GM04504 (cell line): ENCODE results near the gene MAGEA4.
"Not testable (repeated sequence)": the region's sequence is repeated elsewhere in the genome, so short reads cannot be mapped to it uniquely, and the experiment has no call there.

Experiments
- DNase-seq: peaks from one replicate; pipeline ENCODE4 v3.0.0-alpha.2; 2012; ENCODE audit warnings: low read depth

Gene MAGEA4

GRCh38 chrX:151912780-151913179 lies at the start of gene MAGEA4:
Gene MAGEA4 (plus strand): TSS chrX:151912889. CDS start chrX:151923665, 10,776 bp downstream.
- DNase-seq, result no peak

- peak; percentile 55 for DNase-seq
Observed at GRCh38 chrX:151870602-151871001, 42.1 kb upstream of the MAGEA4 start.

GRCh38 chrX:151871244-151871643 lies 41.4 kb upstream of the MAGEA4 start:
- peak; percentile 79 for DNase-seq

GRCh38 chrX:151873096-151873495 lies 39.6 kb upstream of the MAGEA4 start:
- no peak for DNase-seq

GRCh38 chrX:151875270-151876026 lies 37.2 kb upstream of the MAGEA4 start:
- DNase-seq, result no peak

GRCh38 chrX:151878574-151878973 lies 34.1 kb upstream of the MAGEA4 start:
- no peak for DNase-seq

- DNase-seq, result no peak
Observed at GRCh38 chrX:151879856-151880255, 32.8 kb upstream of the MAGEA4 start.

- DNase-seq, result no peak
Observed at GRCh38 chrX:151880895-151881294, 31.8 kb upstream of the MAGEA4 start.

- no peak for DNase-seq
Observed at GRCh38 chrX:151889421-151889820, 23.3 kb upstream of the MAGEA4 start.

GRCh38 chrX:151896734-151897474 lies 15.8 kb upstream of the MAGEA4 start:
- DNase-seq, result peak; percentile 63

GRCh38 chrX:151899622-151900021 lies 13.1 kb upstream of the MAGEA4 start:
- DNase-seq, result no peak

GRCh38 chrX:151901826-151902225 lies 10.9 kb upstream of the MAGEA4 start:
- DNase-seq, result peak; percentile 8

- peak; percentile 76 for DNase-seq
Observed at GRCh38 chrX:151902813-151903591, 9.7 kb upstream of the MAGEA4 start.

- no peak for DNase-seq
Observed at GRCh38 chrX:151904989-151905388, 7.7 kb upstream of the MAGEA4 start.

GRCh38 chrX:151912221-151912620 lies 468 bp upstream of the MAGEA4 start:
- DNase-seq, result no peak

- not testable (repeated sequence) for DNase-seq
Observed at GRCh38 chrX:151918736-151919135, 6.0 kb downstream of the MAGEA4 start.

- no peak for DNase-seq
Observed at GRCh38 chrX:151919610-151920009, 6.9 kb downstream of the MAGEA4 start.

GRCh38 chrX:151920101-151920500 lies 7.4 kb downstream of the MAGEA4 start:
- DNase-seq, result no peak

- DNase-seq, result no peak
Observed at GRCh38 chrX:151920530-151920929, 7.8 kb downstream of the MAGEA4 start.

GRCh38 chrX:151921292-151921691 lies 8.6 kb downstream of the MAGEA4 start:
- no peak for DNase-seq

- no peak for DNase-seq
Observed at GRCh38 chrX:151921866-151922265, 9.2 kb downstream of the MAGEA4 start.

GRCh38 chrX:151922692-151923091 lies 10.0 kb downstream of the MAGEA4 start:
- no peak for DNase-seq

- no peak for DNase-seq
Observed at GRCh38 chrX:151923648-151924047, 11.0 kb downstream of the MAGEA4 start.
